GM12878 (cell line): ENCODE data around the gene GTF3C1. TPM values are rescaled to one million over a fixed set of nuclear protein-coding genes. Genes with fewer than 3 reads are reported as not detected.

Experiments used
- ATAC-seq: fragments of 200-7000 bp; cut with Tn5 transposase; 3 replicates; pipeline ENCODE4 v1.9.1; 2020; ENCODE audit warnings: mild to moderate bottlenecking, moderate library complexity
- BruUV-seq: library from RNA; stranded (reverse); fragments of 400-500 nt; replicated peaks from 2 replicates; lab custom pipeline; 2021; lab: Mats Ljungman, UMichigan
- CTCF ChIA-PET: fragments of 300-600 bp; sonication (Branson Sonifier 250); formaldehyde crosslinking; extraction: SDS; loops from one replicate; lab custom pipeline; 2021; ENCODE audit warnings: inconsistent platforms; lab: Yijun Ruan, JAX
- POLR2A ChIA-PET: fragments of 350-600 bp; formaldehyde crosslinking; extraction: SDS; loops from one replicate; lab custom pipeline; 2021; ENCODE audit warnings: inconsistent platforms; lab: Charles Lee
- RAD21 ChIA-PET: fragments of 300-600 bp; sonication (Branson Sonifier 250); formaldehyde crosslinking; loops from one replicate; lab custom pipeline; 2023; ENCODE audit warnings: antibody characterized with exemption; ENCODE audit not compliant: unreplicated experiment; lab: Charles Lee
- SMC1A ChIA-PET: fragments of 300-600 bp; sonication (Branson Sonifier 250); formaldehyde crosslinking; loops from one replicate; lab custom pipeline; 2023; ENCODE audit not compliant: unreplicated experiment, uncharacterized antibody; lab: Charles Lee
- DNase-seq: peaks from one replicate; pipeline ENCODE4 v3.0.0-alpha.2; 2011; ENCODE audit warnings: low read depth, low spot score
- FAIRE-seq: peaks from 3 replicates; lab custom pipeline; 2011; peaks lifted over from hg19 to GRCh38; lab: Jason Lieb, UNC
- H2AFZ ChIP-seq: 2 replicates; pipeline ENCODE4 v1.6.0; 2011; ENCODE audit warnings: low read depth, low read length, control low read depth; ENCODE audit not compliant: control insufficient read depth
- H3K27ac ChIP-seq: 2 replicates; pipeline ENCODE4 v1.5.1; 2011; ENCODE audit warnings: control low read depth; ENCODE audit not compliant: control insufficient read depth, insufficient read depth
- H3K27me3 ChIP-seq, 2 experiments: replicated peaks in 1 of 2; 2 replicates each; pipeline versions ENCODE4 v1.6.0 to v1.6.1; 2011; ENCODE audit warnings: low read length in 1 of 2; ENCODE audit not compliant: control insufficient read depth in 2 of 2, insufficient read depth in 2 of 2
- H3K36me3 ChIP-seq, 2 experiments: 2 replicates each; pipeline ENCODE4 v1.5.1; 2011; ENCODE audit warnings: low read length in 1 of 2; ENCODE audit not compliant: control insufficient read depth in 2 of 2, insufficient read depth in 2 of 2
- H3K4me1 ChIP-seq: 2 replicates; pipeline ENCODE4 v1.6.1; 2011; ENCODE audit warnings: mild to moderate bottlenecking, low read length, moderate library complexity, mixed read lengths; ENCODE audit not compliant: control insufficient read depth, insufficient read depth
- H3K4me2 ChIP-seq: 2 replicates; pipeline ENCODE4 v1.6.0; 2011; ENCODE audit warnings: control low read depth; ENCODE audit not compliant: control insufficient read depth, insufficient read depth
- H3K4me3 ChIP-seq: fragments of 200-600 bp; sonication (generic); 2 replicates; pipeline ENCODE4 v1.5.1; 2016
- H3K79me2 ChIP-seq: 2 replicates; pipeline ENCODE4 v1.6.0; 2011; ENCODE audit warnings: low read length; ENCODE audit not compliant: control insufficient read depth, insufficient read depth
- H3K9ac ChIP-seq: 2 replicates; pipeline ENCODE4 v1.8.0; 2011; ENCODE audit warnings: low read length, control low read depth, mixed read lengths; ENCODE audit not compliant: control insufficient read depth, insufficient read depth
- H3K9me3 ChIP-seq: replicated peaks from 3 replicates; pipeline ENCODE4 v1.5.1; 2011; ENCODE audit warnings: mild to moderate bottlenecking, low read length; ENCODE audit not compliant: control insufficient read depth, insufficient read depth
- H4K20me1 ChIP-seq: 2 replicates; pipeline ENCODE4 v1.6.0; 2011; ENCODE audit not compliant: control insufficient read depth, insufficient read depth
- CHD1 ChIP-seq: IDR thresholded peaks from 2 replicates; pipeline ENCODE4 v1.6.1; 2012; ENCODE audit warnings: low read depth, low read length, improper control_type of control experiment
- CHD4 ChIP-seq: fragments of 200-600 bp; sonication (generic); IDR thresholded peaks from 2 replicates; pipeline ENCODE4 v1.6.1; 2016; ENCODE audit warnings: mild to moderate bottlenecking
- KDM1A ChIP-seq: fragments of 200-600 bp; sonication (generic); IDR thresholded peaks from 2 replicates; pipeline ENCODE4 v1.6.1; 2016; ENCODE audit warnings: borderline replicate concordance
- MYC ChIP-seq: IDR thresholded peaks from 2 replicates; pipeline ENCODE4 v1.6.1; 2011; ENCODE audit warnings: mild to moderate bottlenecking, low read length, moderate library complexity, inconsistent platforms; ENCODE audit not compliant: insufficient read depth, insufficient replicate concordance, insufficient read length, severe bottlenecking
- POLR2A ChIP-seq: IDR thresholded peaks from 2 replicates; pipeline ENCODE4 v1.6.1; 2011; ENCODE audit warnings: low read depth, mild to moderate bottlenecking, low read length
- POLR2AphosphoS2 ChIP-seq: IDR thresholded peaks from 2 replicates; pipeline ENCODE4 v1.6.1; 2011; ENCODE audit warnings: low read depth, mild to moderate bottlenecking, low read length, improper control_type of control experiment, moderate library complexity
- TAF1 ChIP-seq: IDR thresholded peaks from 2 replicates; pipeline ENCODE4 v1.6.1; 2011; ENCODE audit warnings: mild to moderate bottlenecking, low read depth, low read length, borderline replicate concordance
- ZNF274 ChIP-seq: IDR thresholded peaks from one replicate; pipeline ENCODE4 v1.8.0; 2011; ENCODE audit not compliant: insufficient read length, insufficient read depth
- WGBS: methylation state at CpG from one replicate; pipeline ENCODE4 v1.1.6; 2016; ENCODE audit warnings: low lambda C conversion rate; ENCODE audit not compliant: insufficient replicate concordance, insufficient coverage; ENCODE audit errors: missing lambda C conversion rate; 5-methylcytosine and 5-hydroxymethylcytosine counted together
- in situ Hi-C: fragments of 300-500 bp; cut with MboI; formaldehyde crosslinking; loops from 9 replicates; pipeline ENCODE4 v1.14.3; 2018; ENCODE audit warnings: mixed read lengths
- intact Hi-C: fragments of 100-400 bp; cut with micrococcal nuclease; formaldehyde crosslinking; loops from one replicate; pipeline ENCODE4 v1.14.2; 2022; ENCODE audit not compliant: unreplicated experiment
- polyA plus RNA-seq, 11 experiments: library from polyadenylated mRNA; depleted of rRNA in 4 of 11; unstranded in 6 of 11; stranded (reverse) in 5 of 11; fragments of >200 nt; fragmentation: Nextera tagmentation in 4 of 11; fragmentation: Illumina TruSeq in 1 of 11; extraction: Ambion mirVana in 4 of 11; extraction: Trizol in 1 of 11; gene quantifications; 1 replicate in 1 of 11; 2 replicates in 10 of 11; pipeline versions ENCODE4 v1.2.1 to v1.2.3, GENCODE V29; 2011 to 2016; ENCODE audit warnings: inconsistent platforms in 2 of 11, missing spikeins in 2 of 11, low read depth in 1 of 11
- total RNA-seq, 4 experiments: library from RNA; depleted of rRNA in 3 of 4; stranded (reverse); fragments of >200 nt in 3 of 4; fragmentation: Illumina TruSeq in 1 of 4; extraction: Trizol in 1 of 4; gene quantifications; 2 replicates each; pipeline versions ENCODE4 v1.2.1 to v1.2.3, GENCODE V29; 2013 to 2021
- TF ChIP-seq, protein P1 (sequence below): fragments of 450-650 bp; IDR thresholded peaks from 2 replicates; pipeline ENCODE4 v1.6.1; 2018; ENCODE audit warnings: borderline replicate concordance, mild to moderate bottlenecking; ENCODE audit not compliant: partially characterized antibody
- TF ChIP-seq, protein P2 (sequence below): fragments of 450-650 bp; formaldehyde crosslinking; IDR thresholded peaks from 2 replicates; pipeline ENCODE4 v1.4.0; 2022; ENCODE audit warnings: mild to moderate bottlenecking, moderate library complexity
- TF ChIP-seq, protein P3 (sequence below), 3 experiments: IDR thresholded peaks in 2 of 3; conservative IDR thresholded peaks in 1 of 3; 2 replicates each; pipeline ENCODE4 v1.5.1; 2011; ENCODE audit warnings: low read depth in 3 of 3, low read length in 3 of 3, mild to moderate bottlenecking in 3 of 3, control low read depth in 2 of 3, moderate library complexity in 2 of 3, inconsistent platforms in 1 of 3, mixed read lengths in 1 of 3; ENCODE audit not compliant: control insufficient read depth in 2 of 3, insufficient read depth in 1 of 3; ENCODE audit errors: extremely low read depth in 1 of 3
- TF ChIP-seq, protein P4 (sequence below): fragments of 450-650 bp; IDR thresholded peaks from 2 replicates; pipeline ENCODE4 v1.6.1; 2018; ENCODE audit warnings: mild to moderate bottlenecking, low read depth, moderate library complexity; ENCODE audit not compliant: partially characterized antibody

Gene GTF3C1
- total and polyA plus RNA-seq, 10 of the 15 experiments (the other 5 are each of a cell fraction or from before 2014, with no cell fraction given), result 0.98 to 60.9 (median 34.3) TPM

DNA sequence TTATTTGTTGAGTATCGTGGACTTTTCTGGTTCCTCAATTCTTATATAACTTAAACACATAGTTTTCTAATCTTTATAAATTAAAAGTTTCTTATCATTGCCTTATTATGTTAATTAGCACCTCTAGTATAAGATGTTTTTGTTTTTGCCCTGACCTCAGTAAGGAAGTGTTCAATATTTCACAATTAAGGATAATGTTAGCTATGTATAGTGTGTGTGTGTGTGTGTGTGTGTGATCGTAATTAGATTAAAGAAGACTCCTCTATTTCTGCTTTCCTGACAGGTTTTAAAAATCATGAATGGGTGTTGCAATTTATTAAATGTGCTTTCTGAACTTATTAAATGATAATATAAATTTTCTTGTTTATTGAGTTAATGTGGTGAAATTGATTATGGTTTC, 135.8 kb downstream of the GTF3C1 start:
- SMC1A ChIA-PET, result interaction anchor here (0.7 to 0.8 kb wide), 2 partner anchors 8 to 9 kb away, joined by 3 read pairs; no protein-coding TSS in a partner anchor
- TF ChIP-seq MYC, result no peak
- TF ChIP-seq CHD1, result no peak
- TF ChIP-seq ZNF274, result no peak
- TF ChIP-seq POLR2AphosphoS2, result no peak
- TF ChIP-seq, protein P1, sequence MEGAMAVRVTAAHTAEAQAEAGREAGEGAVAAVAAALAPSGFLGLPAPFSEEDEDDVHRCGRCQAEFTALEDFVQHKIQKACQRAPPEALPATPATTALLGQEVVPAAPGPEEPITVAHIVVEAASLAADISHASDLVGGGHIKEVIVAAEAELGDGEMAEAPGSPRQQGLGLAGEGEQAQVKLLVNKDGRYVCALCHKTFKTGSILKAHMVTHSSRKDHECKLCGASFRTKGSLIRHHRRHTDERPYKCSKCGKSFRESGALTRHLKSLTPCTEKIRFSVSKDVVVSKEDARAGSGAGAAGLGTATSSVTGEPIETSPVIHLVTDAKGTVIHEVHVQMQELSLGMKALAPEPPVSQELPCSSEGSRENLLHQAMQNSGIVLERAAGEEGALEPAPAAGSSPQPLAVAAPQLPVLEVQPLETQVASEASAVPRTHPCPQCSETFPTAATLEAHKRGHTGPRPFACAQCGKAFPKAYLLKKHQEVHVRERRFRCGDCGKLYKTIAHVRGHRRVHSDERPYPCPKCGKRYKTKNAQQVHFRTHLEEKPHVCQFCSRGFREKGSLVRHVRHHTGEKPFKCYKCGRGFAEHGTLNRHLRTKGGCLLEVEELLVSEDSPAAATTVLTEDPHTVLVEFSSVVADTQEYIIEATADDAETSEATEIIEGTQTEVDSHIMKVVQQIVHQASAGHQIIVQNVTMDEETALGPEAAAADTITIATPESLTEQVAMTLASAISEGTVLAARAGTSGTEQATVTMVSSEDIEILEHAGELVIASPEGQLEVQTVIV, result no peak
- TF ChIP-seq, protein P2, sequence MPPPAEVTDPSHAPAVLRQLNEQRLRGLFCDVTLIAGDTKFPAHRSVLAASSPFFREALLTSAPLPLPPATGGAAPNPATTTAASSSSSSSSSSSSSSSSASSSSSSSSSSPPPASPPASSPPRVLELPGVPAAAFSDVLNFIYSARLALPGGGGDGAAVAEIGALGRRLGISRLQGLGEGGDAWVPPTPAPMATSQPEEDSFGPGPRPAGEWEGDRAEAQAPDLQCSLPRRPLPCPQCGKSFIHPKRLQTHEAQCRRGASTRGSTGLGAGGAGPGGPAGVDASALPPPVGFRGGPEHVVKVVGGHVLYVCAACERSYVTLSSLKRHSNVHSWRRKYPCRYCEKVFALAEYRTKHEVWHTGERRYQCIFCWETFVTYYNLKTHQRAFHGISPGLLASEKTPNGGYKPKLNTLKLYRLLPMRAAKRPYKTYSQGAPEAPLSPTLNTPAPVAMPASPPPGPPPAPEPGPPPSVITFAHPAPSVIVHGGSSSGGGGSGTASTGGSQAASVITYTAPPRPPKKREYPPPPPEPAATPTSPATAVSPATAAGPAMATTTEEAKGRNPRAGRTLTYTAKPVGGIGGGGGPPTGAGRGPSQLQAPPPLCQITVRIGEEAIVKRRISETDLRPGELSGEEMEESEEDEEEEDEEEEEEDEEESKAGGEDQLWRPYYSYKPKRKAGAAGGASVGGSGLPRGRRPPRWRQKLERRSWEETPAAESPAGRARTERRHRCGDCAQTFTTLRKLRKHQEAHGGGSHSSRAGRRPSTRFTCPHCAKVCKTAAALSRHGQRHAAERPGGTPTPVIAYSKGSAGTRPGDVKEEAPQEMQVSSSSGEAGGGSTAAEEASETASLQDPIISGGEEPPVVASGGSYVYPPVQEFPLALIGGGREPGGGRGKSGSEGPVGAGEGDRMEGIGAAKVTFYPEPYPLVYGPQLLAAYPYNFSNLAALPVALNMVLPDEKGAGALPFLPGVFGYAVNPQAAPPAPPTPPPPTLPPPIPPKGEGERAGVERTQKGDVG (CRISPR knock-in tag), result no peak
- TF ChIP-seq CHD4, result no peak
- TF ChIP-seq, protein P3, sequence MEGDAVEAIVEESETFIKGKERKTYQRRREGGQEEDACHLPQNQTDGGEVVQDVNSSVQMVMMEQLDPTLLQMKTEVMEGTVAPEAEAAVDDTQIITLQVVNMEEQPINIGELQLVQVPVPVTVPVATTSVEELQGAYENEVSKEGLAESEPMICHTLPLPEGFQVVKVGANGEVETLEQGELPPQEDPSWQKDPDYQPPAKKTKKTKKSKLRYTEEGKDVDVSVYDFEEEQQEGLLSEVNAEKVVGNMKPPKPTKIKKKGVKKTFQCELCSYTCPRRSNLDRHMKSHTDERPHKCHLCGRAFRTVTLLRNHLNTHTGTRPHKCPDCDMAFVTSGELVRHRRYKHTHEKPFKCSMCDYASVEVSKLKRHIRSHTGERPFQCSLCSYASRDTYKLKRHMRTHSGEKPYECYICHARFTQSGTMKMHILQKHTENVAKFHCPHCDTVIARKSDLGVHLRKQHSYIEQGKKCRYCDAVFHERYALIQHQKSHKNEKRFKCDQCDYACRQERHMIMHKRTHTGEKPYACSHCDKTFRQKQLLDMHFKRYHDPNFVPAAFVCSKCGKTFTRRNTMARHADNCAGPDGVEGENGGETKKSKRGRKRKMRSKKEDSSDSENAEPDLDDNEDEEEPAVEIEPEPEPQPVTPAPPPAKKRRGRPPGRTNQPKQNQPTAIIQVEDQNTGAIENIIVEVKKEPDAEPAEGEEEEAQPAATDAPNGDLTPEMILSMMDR (IDR thresholded peaks at IDR 0.05 in 2 of 3, conservative IDR thresholded peaks at IDR 0.05 in 1 of 3; ENCODE audit: control insufficient read depth in 2 of 3, extremely low read depth in 1 of 3, insufficient read depth in 1 of 3, low read depth in 3 of 3, low read length in 3 of 3), result no peak
- no peak for TF ChIP-seq TAF1
- TF ChIP-seq, protein P4, sequence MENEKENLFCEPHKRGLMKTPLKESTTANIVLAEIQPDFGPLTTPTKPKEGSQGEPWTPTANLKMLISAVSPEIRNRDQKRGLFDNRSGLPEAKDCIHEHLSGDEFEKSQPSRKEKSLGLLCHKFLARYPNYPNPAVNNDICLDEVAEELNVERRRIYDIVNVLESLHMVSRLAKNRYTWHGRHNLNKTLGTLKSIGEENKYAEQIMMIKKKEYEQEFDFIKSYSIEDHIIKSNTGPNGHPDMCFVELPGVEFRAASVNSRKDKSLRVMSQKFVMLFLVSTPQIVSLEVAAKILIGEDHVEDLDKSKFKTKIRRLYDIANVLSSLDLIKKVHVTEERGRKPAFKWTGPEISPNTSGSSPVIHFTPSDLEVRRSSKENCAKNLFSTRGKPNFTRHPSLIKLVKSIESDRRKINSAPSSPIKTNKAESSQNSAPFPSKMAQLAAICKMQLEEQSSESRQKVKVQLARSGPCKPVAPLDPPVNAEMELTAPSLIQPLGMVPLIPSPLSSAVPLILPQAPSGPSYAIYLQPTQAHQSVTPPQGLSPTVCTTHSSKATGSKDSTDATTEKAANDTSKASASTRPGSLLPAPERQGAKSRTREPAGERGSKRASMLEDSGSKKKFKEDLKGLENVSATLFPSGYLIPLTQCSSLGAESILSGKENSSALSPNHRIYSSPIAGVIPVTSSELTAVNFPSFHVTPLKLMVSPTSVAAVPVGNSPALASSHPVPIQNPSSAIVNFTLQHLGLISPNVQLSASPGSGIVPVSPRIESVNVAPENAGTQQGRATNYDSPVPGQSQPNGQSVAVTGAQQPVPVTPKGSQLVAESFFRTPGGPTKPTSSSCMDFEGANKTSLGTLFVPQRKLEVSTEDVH, result no peak
- no peak for TF ChIP-seq POLR2A
- no peak for TF ChIP-seq KDM1A

More for the DNA sequence above, 135.8 kb downstream of the GTF3C1 start:
- Histone ChIP-seq H4K20me1 (no peaks in the 10 kb centered on the region), H3K27me3 (no peaks in the 10 kb centered on the region), H3K9me3 (peaks cover 27% of the 10 kb centered on the region), H3K36me3 (peaks cover 10 to 31% of the 10 kb centered on the region in 2 experiments), H3K4me3 (no peak overlapping the region), H3K27ac (peak overlapping the region; percentile 29; the same call in 1 of the 2 replicates), H2AFZ (no peak overlapping the region), H3K4me2 (0 out of 2 replicates have a peak overlapping the region, but pooled peaks have one; percentile 30), H3K79me2 (peaks cover 85% of the 10 kb centered on the region), H3K4me1 (no peaks in the 10 kb centered on the region), H3K9ac (no peak overlapping the region)
- intact Hi-C loops (no loop called here), in situ Hi-C loops (no loop called here)
- FAIRE-seq, result no peak
- ChIA-PET RAD21 (no interaction called here), POLR2A (no interaction called here), CTCF (no interaction called here)
- BruUV-seq, result no TSS peak
- 91% methylated on average over 2 of the region's 2 CpGs for WGBS
- no peak for ATAC-seq
- DNase-seq, result no peak
